Gastrocnemius medialis (tissue), 4 donors: Measurements from ENCODE around the gene SPATA22. TPM values are rescaled to one million over a fixed set of nuclear protein-coding genes. Genes with fewer than 3 reads are reported as not detected.
A peak's percentile ranks its signal among the peaks of the same experiment; 100 is the strongest.
"Not testable (repeated sequence)": the region's sequence is repeated elsewhere in the genome, so short reads cannot be mapped to it uniquely, and the experiment has no call there.

ENCODE experiments used
- ATAC-seq, 2 donors: fragments of 150-250 bp; one replicate each; pipeline ENCODE4 v1.9.1; 2016
- DNase-seq, 2 donors: peaks; one replicate each; pipeline ENCODE4 v3.0.0-alpha.2; 2019
- H3K27ac ChIP-seq, 4 donors: fragments of 200-600 bp; sonication (generic); 1 replicate in 1 of 4; 2 replicates in 3 of 4; pipeline ENCODE4 v1.5.1; 2016 to 2018; ENCODE audit warnings: mild to moderate bottlenecking in 2 of 4, moderate library complexity in 1 of 4
- H3K27me3 ChIP-seq, 3 donors: fragments of 200-600 bp; sonication (generic) in 2 of 3; 1 replicate in 1 of 3; 2 replicates in 2 of 3; pipeline versions ENCODE4 v1.5.1 to v1.6.0; 2016 to 2019; ENCODE audit warnings: mild to moderate bottlenecking in 1 of 3, moderate library complexity in 1 of 3
- H3K36me3 ChIP-seq, 2 donors: fragments of 200-600 bp; sonication (generic) in 1 of 2; one replicate each; pipeline ENCODE4 v1.5.1; 2017 to 2018
- H3K4me1 ChIP-seq, 2 donors: fragments of 200-600 bp; sonication (generic) in 1 of 2; one replicate each; pipeline ENCODE4 v1.5.1; 2016 to 2017; ENCODE audit warnings: mild to moderate bottlenecking in 2 of 2
- H3K4me3 ChIP-seq, 4 donors: fragments of 200-600 bp; sonication (generic) in 3 of 4; 1 replicate in 1 of 4; 2 replicates in 3 of 4; pipeline ENCODE4 v1.5.1; 2016 to 2019; ENCODE audit warnings: mild to moderate bottlenecking in 2 of 4
- H3K9me3 ChIP-seq, 3 donors: fragments of 200-600 bp; sonication (generic) in 2 of 3; 1 replicate in 1 of 3; 2 replicates in 2 of 3; pipeline ENCODE4 v1.5.1; 2016 to 2019
- CTCF ChIP-seq, 5 experiments: fragments of 450-650 bp in 3 of 5; fragments of 200-600 bp in 2 of 5; sonication (generic) in 2 of 5; IDR thresholded peaks in 4 of 5; conservative IDR thresholded peaks in 1 of 5; 1 replicate in 4 of 5; 2 replicates in 1 of 5; pipeline ENCODE4 v1.5.1; 2016 to 2019; ENCODE audit warnings: antibody characterized with exemption in 5 of 5, mild to moderate bottlenecking in 3 of 5, moderate library complexity in 3 of 5
- POLR2A ChIP-seq, 2 donors: fragments of 450-650 bp; IDR thresholded peaks; one replicate each; pipeline ENCODE4 v1.6.1; 2017; ENCODE audit warnings: antibody characterized with exemption in 2 of 2, mild to moderate bottlenecking in 2 of 2, moderate library complexity in 2 of 2
- in situ Hi-C, 4 donors: fragments of 200-750 bp; cut with MboI; loops; one replicate each; pipeline versions ENCODE4 v1.15.0 to v1.8.0; 2017; ENCODE audit warnings: low sequenced_read_pairs in 4 of 4
- intact Hi-C: fragments of 100-400 bp; cut with DNase I; formaldehyde crosslinking; loops from one replicate; pipeline ENCODE4 v1.15.1; 2023; ENCODE audit warnings: low total_unique reads
- total RNA-seq, 4 donors: library from RNA; depleted of rRNA; stranded (reverse); fragments of >200 nt; gene quantifications; one replicate each; pipeline versions ENCODE4 v1.1.0 to v1.2.3, GENCODE V29; 2016

Gene SPATA22, protein sequence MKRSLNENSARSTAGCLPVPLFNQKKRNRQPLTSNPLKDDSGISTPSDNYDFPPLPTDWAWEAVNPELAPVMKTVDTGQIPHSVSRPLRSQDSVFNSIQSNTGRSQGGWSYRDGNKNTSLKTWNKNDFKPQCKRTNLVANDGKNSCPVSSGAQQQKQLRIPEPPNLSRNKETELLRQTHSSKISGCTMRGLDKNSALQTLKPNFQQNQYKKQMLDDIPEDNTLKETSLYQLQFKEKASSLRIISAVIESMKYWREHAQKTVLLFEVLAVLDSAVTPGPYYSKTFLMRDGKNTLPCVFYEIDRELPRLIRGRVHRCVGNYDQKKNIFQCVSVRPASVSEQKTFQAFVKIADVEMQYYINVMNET
- under 1 TPM in 2 of 4 donors, not detected in 2; 0.22 to 0.23 TPM for total RNA-seq

DNA sequence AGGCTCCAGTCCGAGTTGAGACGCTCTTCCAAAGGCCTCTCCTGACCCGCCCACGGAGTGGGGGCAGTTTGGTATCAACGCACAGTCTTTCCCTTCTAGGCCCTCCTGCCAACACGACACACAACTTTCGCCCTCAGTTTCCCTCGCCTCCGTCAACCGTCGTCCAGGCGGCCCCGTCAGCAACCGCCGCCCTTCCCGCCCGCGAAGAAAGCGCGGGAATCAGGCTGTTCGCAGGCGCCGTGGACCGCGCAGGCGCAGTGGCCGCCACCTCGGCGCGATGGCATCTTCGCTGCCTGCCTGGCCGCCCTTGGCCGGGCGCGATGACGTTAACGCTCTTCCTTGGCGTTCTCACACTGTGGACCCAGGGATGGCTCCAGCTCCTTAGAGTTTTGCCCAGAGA is at the start of gene SPATA22:
Gene SPATA22 (minus strand): TSS at position 221 of the 400 bp plus-strand sequence. CDS start 2,494 bp downstream, outside the sequence.
- TF ChIP-seq POLR2A (IDR thresholded peaks at IDR 0.05) (no peak), CTCF (IDR thresholded peaks at IDR 0.05 in 4 of 5, conservative IDR thresholded peaks at IDR 0.05 in 1 of 5) (no peak)
- no peaks in the 10 kb centered on the region for H3K36me3 ChIP-seq
- ATAC-seq = no peak
- DNase-seq = no peak
- no peak within 1 kb of the TSS for H3K4me3 ChIP-seq
- in situ Hi-C loops = loop anchor here in 1 of 4 donors (25.0 kb wide), 1 partner anchor 109 kb away; no protein-coding TSS in a partner anchor
- H3K27ac ChIP-seq = no peak within 1 kb of the TSS
- peaks cover 4 to 7% of the 10 kb centered on the region in 2 donors for H3K4me1 ChIP-seq
- no peaks in the 10 kb centered on the region for H3K27me3 ChIP-seq
- intact Hi-C loops = no loop called here
- no peaks in the 10 kb centered on the region for H3K9me3 ChIP-seq

- H3K36me3 ChIP-seq, in situ Hi-C loops: not testable (repeated sequence)
These were observed 47.9 kb upstream of the SPATA22 start for GRCh38 chr17:3519472-3519871.

DNA sequence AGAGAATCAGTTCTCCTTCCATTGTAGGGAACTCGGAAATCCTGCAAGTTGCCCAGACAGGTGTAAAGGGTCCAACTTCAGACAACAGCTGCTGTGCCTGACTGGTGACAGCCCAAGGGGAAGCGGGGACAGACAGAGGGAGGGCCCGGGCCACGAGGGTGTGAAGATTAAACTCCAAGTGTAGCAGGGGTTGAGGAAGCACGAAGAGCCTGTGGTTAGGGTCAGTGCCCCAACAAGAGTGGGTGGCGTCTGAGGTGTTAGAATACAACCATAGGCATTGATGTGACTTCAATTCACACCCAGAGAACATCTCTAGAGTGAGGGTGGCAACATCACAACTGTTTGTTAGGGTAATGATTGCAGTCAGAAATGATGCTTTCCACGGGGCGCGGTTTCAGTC is 43.3 kb upstream of the SPATA22 start:
- no peak for ATAC-seq
- Histone ChIP-seq H3K27me3 (no peaks in the 10 kb centered on the region), H3K9me3 (no peaks in the 10 kb centered on the region), H3K4me3 (no peak overlapping the region), H3K4me1 (peaks cover 24 to 37% of the 10 kb centered on the region in 2 donors), H3K27ac (peak overlapping the region in 2 of 4 donors; percentile 35 to 92), H3K36me3 (no peaks in the 10 kb centered on the region)
- in situ Hi-C loops (no loop called here), intact Hi-C loops (loop anchor here (10.0 kb wide), 1 partner anchor 120 kb away; the partner anchor contains the start of genes CTNS and SHPK)
- no peak for DNase-seq
- TF ChIP-seq CTCF (IDR thresholded peaks at IDR 0.05 in 4 of 5, conservative IDR thresholded peaks at IDR 0.05 in 1 of 5) = no peak
- no peak for TF ChIP-seq POLR2A (IDR thresholded peaks at IDR 0.05)

More at GRCh38 chr17:3519472-3519871, 47.9 kb upstream of the SPATA22 start:
- intact Hi-C loops = loop anchor here (10.0 kb wide), 1 partner anchor 115 kb away; the partner anchor contains the start of genes CTNS and SHPK
- not testable (repeated sequence) for H3K4me3 ChIP-seq, DNase-seq, ATAC-seq, H3K27ac ChIP-seq, H3K27me3 ChIP-seq, H3K9me3 ChIP-seq, H3K4me1 ChIP-seq

GRCh38 chr17:3514167-3514566 is 42.5 kb upstream of the SPATA22 start:
- H3K4me3 ChIP-seq, ATAC-seq, H3K36me3 ChIP-seq, H3K9me3 ChIP-seq, in situ Hi-C loops, DNase-seq, H3K27me3 ChIP-seq: not testable (repeated sequence)
- peaks cover 24 to 37% of the 10 kb centered on the region in 2 donors for H3K4me1 ChIP-seq
- peak overlapping the region; percentile 83 to 92 (median 88) for H3K27ac ChIP-seq
- intact Hi-C loops = loop anchor here (10.0 kb wide), 1 partner anchor 121 kb away; the partner anchor contains the start of genes CTNS and SHPK

GRCh38 chr17:3513305-3514035 is 41.9 kb upstream of the SPATA22 start:
- in situ Hi-C loops (no loop called here), intact Hi-C loops (loop anchor here (2.0 to 10.0 kb wide), 2 partner anchors 43 to 121 kb away; partner anchors contain the start of genes CTNS, SHPK and TRPV3)
- H3K9me3 ChIP-seq = no peaks in the 10 kb centered on the region
- no peak for DNase-seq
- peak; percentile 15 to 31 for ATAC-seq
- peaks cover 24 to 37% of the 10 kb centered on the region in 2 donors for H3K4me1 ChIP-seq
- peak overlapping the region; percentile 83 to 92 (median 88) for H3K27ac ChIP-seq
- H3K36me3 ChIP-seq = no peaks in the 10 kb centered on the region
- TF ChIP-seq CTCF (IDR thresholded peaks at IDR 0.05 in 4 of 5, conservative IDR thresholded peaks at IDR 0.05 in 1 of 5) (no peak), POLR2A (IDR thresholded peaks at IDR 0.05) (no peak)
- peak overlapping the region in 3 of 4 donors; percentile 29 to 54 (median 39) for H3K4me3 ChIP-seq
- H3K27me3 ChIP-seq = no peaks in the 10 kb centered on the region
